Vagina (tissue), 2 donors: ENCODE data around the gene MEF2C.

Experiments
- POLR2AphosphoS5 ChIP-seq, 2 donors: sonication (generic); formaldehyde crosslinking; IDR thresholded peaks; one replicate each; pipeline ENCODE4 v1.9.0; 2017; ENCODE audit warnings: antibody characterized with exemption in 2 of 2, mild to moderate bottlenecking in 2 of 2, low read depth in 1 of 2; ENCODE audit not compliant: insufficient read depth in 1 of 2
- TF ChIP-seq, protein P1 (sequence below), 3 experiments: fragments of 450-650 bp in 2 of 3; fragments of 200-600 bp in 1 of 3; sonication (generic) in 1 of 3; IDR thresholded peaks; one replicate each; pipeline ENCODE4 v1.5.1; 2017 to 2019; ENCODE audit warnings: antibody characterized with exemption in 3 of 3, mild to moderate bottlenecking in 2 of 3, moderate library complexity in 2 of 3

- TF ChIP-seq, protein P1, sequence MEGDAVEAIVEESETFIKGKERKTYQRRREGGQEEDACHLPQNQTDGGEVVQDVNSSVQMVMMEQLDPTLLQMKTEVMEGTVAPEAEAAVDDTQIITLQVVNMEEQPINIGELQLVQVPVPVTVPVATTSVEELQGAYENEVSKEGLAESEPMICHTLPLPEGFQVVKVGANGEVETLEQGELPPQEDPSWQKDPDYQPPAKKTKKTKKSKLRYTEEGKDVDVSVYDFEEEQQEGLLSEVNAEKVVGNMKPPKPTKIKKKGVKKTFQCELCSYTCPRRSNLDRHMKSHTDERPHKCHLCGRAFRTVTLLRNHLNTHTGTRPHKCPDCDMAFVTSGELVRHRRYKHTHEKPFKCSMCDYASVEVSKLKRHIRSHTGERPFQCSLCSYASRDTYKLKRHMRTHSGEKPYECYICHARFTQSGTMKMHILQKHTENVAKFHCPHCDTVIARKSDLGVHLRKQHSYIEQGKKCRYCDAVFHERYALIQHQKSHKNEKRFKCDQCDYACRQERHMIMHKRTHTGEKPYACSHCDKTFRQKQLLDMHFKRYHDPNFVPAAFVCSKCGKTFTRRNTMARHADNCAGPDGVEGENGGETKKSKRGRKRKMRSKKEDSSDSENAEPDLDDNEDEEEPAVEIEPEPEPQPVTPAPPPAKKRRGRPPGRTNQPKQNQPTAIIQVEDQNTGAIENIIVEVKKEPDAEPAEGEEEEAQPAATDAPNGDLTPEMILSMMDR (IDR thresholded peaks at IDR 0.05), result no peak
- no peak for TF ChIP-seq POLR2AphosphoS5 (IDR thresholded peaks at IDR 0.05; ENCODE audit: insufficient read depth in 1 of 2, low read depth in 1 of 2)
These were observed 117.8 kb downstream of the MEF2C start for GRCh38 chr5:88765171-88765570.
